Measurements from ENCODE around the gene SLC25A12. TPM values are rescaled to one million over a fixed set of nuclear protein-coding genes. Genes with fewer than 3 reads are reported as not detected.

Gene SLC25A12
- total and polyA plus RNA-seq, 9 of the 15 experiments (the other 6 are each of a cell fraction or from before 2014, with no cell fraction given), result 13.5 to 36.5 (median 21.7) TPM

DNA sequence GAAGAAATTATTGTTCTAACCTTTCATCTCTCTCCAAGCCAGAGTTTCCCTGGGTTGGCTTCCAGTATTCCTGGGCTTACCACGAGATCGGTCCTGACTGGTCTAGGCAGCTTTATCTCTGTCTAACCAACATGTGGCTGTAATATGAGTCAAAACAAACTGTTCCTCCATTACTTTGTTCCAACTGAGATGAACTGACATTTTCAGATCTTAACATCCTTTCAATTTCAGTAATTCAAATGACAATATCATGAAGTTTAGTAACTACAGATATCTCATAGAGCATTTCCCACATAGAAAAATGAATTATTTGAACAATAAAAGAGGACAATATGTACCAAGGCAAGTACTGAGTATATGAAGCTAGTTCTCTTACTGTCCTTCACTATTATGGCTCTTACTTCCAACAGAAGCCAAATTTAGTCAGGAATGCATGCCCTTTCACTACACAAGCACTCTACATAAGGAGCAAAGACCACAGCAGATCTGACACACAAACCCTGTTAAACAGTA is 15.5 kb downstream of the SLC25A12 start (continued):
- TF ChIP-seq, protein P1, sequence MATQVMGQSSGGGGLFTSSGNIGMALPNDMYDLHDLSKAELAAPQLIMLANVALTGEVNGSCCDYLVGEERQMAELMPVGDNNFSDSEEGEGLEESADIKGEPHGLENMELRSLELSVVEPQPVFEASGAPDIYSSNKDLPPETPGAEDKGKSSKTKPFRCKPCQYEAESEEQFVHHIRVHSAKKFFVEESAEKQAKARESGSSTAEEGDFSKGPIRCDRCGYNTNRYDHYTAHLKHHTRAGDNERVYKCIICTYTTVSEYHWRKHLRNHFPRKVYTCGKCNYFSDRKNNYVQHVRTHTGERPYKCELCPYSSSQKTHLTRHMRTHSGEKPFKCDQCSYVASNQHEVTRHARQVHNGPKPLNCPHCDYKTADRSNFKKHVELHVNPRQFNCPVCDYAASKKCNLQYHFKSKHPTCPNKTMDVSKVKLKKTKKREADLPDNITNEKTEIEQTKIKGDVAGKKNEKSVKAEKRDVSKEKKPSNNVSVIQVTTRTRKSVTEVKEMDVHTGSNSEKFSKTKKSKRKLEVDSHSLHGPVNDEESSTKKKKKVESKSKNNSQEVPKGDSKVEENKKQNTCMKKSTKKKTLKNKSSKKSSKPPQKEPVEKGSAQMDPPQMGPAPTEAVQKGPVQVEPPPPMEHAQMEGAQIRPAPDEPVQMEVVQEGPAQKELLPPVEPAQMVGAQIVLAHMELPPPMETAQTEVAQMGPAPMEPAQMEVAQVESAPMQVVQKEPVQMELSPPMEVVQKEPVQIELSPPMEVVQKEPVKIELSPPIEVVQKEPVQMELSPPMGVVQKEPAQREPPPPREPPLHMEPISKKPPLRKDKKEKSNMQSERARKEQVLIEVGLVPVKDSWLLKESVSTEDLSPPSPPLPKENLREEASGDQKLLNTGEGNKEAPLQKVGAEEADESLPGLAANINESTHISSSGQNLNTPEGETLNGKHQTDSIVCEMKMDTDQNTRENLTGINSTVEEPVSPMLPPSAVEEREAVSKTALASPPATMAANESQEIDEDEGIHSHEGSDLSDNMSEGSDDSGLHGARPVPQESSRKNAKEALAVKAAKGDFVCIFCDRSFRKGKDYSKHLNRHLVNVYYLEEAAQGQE (IDR thresholded peaks at IDR 0.05; ENCODE audit: borderline replicate concordance), result peak; percentile 97
- TF ChIP-seq, protein P1 (CRISPR knock-in tag; IDR thresholded peaks at IDR 0.05; ENCODE audit: low read depth), result no peak
- 0 out of 2 replicates have a peak, but pooled peaks have one; percentile 21 for TF ChIP-seq DMBX1 (CRISPR knock-in tag; IDR thresholded peaks at IDR 0.05; ENCODE audit: borderline replicate concordance)
- no peak for TF ChIP-seq ZBTB7A (IDR thresholded peaks at IDR 0.05; ENCODE audit: borderline replicate concordance, control insufficient read depth, low read depth, low read length)
- TF ChIP-seq ESRRA (IDR thresholded peaks at IDR 0.05; ENCODE audit: borderline replicate concordance, low read depth), result no peak
- 0 out of 2 replicates have a peak, but pooled peaks have one; percentile 52 for TF ChIP-seq ZNF766 (CRISPR knock-in tag; conservative IDR thresholded peaks at IDR 0.05)
- TF ChIP-seq NR2C1 (IDR thresholded peaks at IDR 0.05), result 0 out of 2 replicates have a peak, but pooled peaks have one; percentile 26
- TF ChIP-seq NR2C1 (tag; IDR thresholded peaks at IDR 0.05), result no peak
- 0 out of 6 replicates have a peak, but pooled peaks of 1 of the 3 experiments have one; percentile 22 for TF ChIP-seq ZBTB11 (CRISPR knock-in tag; IDR thresholded peaks at IDR 0.05)
- TF ChIP-seq CTBP1 (IDR thresholded peaks at IDR 0.05; ENCODE audit: borderline replicate concordance), result peak; percentile 13; the same call in 1 of the 2 replicates
- no peak for TF ChIP-seq RBM17 (IDR thresholded peaks at IDR 0.05; ENCODE audit: borderline replicate concordance, low read depth, low read length)
- TF ChIP-seq, protein P2, sequence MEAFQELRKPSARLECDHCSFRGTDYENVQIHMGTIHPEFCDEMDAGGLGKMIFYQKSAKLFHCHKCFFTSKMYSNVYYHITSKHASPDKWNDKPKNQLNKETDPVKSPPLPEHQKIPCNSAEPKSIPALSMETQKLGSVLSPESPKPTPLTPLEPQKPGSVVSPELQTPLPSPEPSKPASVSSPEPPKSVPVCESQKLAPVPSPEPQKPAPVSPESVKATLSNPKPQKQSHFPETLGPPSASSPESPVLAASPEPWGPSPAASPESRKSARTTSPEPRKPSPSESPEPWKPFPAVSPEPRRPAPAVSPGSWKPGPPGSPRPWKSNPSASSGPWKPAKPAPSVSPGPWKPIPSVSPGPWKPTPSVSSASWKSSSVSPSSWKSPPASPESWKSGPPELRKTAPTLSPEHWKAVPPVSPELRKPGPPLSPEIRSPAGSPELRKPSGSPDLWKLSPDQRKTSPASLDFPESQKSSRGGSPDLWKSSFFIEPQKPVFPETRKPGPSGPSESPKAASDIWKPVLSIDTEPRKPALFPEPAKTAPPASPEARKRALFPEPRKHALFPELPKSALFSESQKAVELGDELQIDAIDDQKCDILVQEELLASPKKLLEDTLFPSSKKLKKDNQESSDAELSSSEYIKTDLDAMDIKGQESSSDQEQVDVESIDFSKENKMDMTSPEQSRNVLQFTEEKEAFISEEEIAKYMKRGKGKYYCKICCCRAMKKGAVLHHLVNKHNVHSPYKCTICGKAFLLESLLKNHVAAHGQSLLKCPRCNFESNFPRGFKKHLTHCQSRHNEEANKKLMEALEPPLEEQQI (IDR thresholded peaks at IDR 0.05), result peak; percentile 88
- TF ChIP-seq NCOR1 (IDR thresholded peaks at IDR 0.05), result 0 out of 2 replicates have a peak, but pooled peaks have one; percentile 25
- TF ChIP-seq ARID1B (IDR thresholded peaks at IDR 0.05), result peak; percentile 69

Measured in K562 (cell line).